Measurements from ENCODE around the gene GPR25. TPM values are rescaled to one million over a fixed set of nuclear protein-coding genes. Genes with fewer than 3 reads are reported as not detected.

The GPR25 gene
- total RNA-seq, 1 experiment from 2014 or later: not detected

DNA sequence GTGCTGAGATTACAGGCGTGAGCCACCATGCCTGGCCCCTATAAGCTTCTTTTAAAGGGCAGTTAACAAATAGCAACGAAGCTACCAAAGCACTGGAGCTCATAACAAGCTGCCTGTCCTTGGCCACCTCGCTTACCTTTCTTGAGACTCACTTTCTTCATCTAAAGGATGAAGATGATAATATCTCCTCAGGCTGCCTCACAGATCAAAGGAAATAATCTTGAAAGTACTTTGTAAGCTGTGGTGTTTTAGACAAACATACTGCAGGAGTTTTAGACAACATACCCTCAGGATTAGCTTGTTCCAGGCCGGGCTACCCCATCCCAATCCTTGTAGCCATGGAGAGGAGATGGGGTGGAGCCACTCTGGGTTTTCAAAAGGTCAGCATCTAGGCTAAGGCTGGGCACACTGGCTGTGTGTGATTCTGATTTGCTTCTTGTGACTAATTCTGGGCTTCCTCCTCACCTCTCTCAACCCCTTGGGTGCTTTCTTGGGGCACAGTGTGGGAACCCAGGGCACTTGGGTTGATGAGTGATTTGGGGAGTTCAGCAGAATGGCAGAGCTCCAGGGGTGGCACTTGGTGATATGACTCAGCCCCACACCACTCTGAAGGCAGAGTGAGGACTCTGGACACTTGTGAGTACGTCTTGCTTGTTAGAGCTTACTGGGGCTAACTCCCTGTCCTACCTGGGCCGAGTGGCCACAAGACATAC, 5.2 kb downstream of the GPR25 start:
- no peaks in the 10 kb centered on the region for H3K36me3 Mint-ChIP-seq
- H3K4me3 Mint-ChIP-seq: no peak overlapping the region
- H3K4me1 Mint-ChIP-seq: peaks cover 22% of the 10 kb centered on the region
- no peak for DNase-seq (ENCODE audit: low spot score)
- peaks cover 26% of the 10 kb centered on the region for H3K27me3 Mint-ChIP-seq (ENCODE audit: low read depth)
- CTCF ChIA-PET: interaction anchor here (0.8 to 1.1 kb wide), 5 partner anchors 10 to 241 kb away, joined by 3 to 4 read pairs (median 3); no protein-coding TSS in a partner anchor
- H3K27ac Mint-ChIP-seq: no peak overlapping the region
- no peak for ATAC-seq
- POLR2A ChIA-PET: interaction anchor here (0.6 to 2.0 kb wide), 2 partner anchors 13 to 324 kb away, joined by 4 read pairs; no protein-coding TSS in a partner anchor
- H3K9me3 Mint-ChIP-seq: no peaks in the 10 kb centered on the region
- TF ChIP-seq, protein P1, sequence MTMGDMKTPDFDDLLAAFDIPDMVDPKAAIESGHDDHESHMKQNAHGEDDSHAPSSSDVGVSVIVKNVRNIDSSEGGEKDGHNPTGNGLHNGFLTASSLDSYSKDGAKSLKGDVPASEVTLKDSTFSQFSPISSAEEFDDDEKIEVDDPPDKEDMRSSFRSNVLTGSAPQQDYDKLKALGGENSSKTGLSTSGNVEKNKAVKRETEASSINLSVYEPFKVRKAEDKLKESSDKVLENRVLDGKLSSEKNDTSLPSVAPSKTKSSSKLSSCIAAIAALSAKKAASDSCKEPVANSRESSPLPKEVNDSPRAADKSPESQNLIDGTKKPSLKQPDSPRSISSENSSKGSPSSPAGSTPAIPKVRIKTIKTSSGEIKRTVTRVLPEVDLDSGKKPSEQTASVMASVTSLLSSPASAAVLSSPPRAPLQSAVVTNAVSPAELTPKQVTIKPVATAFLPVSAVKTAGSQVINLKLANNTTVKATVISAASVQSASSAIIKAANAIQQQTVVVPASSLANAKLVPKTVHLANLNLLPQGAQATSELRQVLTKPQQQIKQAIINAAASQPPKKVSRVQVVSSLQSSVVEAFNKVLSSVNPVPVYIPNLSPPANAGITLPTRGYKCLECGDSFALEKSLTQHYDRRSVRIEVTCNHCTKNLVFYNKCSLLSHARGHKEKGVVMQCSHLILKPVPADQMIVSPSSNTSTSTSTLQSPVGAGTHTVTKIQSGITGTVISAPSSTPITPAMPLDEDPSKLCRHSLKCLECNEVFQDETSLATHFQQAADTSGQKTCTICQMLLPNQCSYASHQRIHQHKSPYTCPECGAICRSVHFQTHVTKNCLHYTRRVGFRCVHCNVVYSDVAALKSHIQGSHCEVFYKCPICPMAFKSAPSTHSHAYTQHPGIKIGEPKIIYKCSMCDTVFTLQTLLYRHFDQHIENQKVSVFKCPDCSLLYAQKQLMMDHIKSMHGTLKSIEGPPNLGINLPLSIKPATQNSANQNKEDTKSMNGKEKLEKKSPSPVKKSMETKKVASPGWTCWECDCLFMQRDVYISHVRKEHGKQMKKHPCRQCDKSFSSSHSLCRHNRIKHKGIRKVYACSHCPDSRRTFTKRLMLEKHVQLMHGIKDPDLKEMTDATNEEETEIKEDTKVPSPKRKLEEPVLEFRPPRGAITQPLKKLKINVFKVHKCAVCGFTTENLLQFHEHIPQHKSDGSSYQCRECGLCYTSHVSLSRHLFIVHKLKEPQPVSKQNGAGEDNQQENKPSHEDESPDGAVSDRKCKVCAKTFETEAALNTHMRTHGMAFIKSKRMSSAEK (CRISPR knock-in tag; IDR thresholded peaks at IDR 0.05; ENCODE audit: borderline replicate concordance): no peak
- TF ChIP-seq ATF1 (CRISPR knock-in tag; IDR thresholded peaks at IDR 0.05): no peak
- no peak for TF ChIP-seq TCF7 (CRISPR knock-in tag; IDR thresholded peaks at IDR 0.05; ENCODE audit: low read depth)
- TF ChIP-seq RORB (CRISPR knock-in tag; IDR thresholded peaks at IDR 0.05): no peak
- TF ChIP-seq, protein P2, sequence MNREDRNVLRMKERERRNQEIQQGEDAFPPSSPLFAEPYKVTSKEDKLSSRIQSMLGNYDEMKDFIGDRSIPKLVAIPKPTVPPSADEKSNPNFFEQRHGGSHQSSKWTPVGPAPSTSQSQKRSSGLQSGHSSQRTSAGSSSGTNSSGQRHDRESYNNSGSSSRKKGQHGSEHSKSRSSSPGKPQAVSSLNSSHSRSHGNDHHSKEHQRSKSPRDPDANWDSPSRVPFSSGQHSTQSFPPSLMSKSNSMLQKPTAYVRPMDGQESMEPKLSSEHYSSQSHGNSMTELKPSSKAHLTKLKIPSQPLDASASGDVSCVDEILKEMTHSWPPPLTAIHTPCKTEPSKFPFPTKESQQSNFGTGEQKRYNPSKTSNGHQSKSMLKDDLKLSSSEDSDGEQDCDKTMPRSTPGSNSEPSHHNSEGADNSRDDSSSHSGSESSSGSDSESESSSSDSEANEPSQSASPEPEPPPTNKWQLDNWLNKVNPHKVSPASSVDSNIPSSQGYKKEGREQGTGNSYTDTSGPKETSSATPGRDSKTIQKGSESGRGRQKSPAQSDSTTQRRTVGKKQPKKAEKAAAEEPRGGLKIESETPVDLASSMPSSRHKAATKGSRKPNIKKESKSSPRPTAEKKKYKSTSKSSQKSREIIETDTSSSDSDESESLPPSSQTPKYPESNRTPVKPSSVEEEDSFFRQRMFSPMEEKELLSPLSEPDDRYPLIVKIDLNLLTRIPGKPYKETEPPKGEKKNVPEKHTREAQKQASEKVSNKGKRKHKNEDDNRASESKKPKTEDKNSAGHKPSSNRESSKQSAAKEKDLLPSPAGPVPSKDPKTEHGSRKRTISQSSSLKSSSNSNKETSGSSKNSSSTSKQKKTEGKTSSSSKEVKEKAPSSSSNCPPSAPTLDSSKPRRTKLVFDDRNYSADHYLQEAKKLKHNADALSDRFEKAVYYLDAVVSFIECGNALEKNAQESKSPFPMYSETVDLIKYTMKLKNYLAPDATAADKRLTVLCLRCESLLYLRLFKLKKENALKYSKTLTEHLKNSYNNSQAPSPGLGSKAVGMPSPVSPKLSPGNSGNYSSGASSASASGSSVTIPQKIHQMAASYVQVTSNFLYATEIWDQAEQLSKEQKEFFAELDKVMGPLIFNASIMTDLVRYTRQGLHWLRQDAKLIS (CRISPR knock-in tag; IDR thresholded peaks at IDR 0.05; ENCODE audit: borderline replicate concordance): no peak
- TF ChIP-seq ZNF396 (CRISPR knock-in tag; IDR thresholded peaks at IDR 0.05; ENCODE audit: borderline replicate concordance): no peak
- TF ChIP-seq, protein P3, sequence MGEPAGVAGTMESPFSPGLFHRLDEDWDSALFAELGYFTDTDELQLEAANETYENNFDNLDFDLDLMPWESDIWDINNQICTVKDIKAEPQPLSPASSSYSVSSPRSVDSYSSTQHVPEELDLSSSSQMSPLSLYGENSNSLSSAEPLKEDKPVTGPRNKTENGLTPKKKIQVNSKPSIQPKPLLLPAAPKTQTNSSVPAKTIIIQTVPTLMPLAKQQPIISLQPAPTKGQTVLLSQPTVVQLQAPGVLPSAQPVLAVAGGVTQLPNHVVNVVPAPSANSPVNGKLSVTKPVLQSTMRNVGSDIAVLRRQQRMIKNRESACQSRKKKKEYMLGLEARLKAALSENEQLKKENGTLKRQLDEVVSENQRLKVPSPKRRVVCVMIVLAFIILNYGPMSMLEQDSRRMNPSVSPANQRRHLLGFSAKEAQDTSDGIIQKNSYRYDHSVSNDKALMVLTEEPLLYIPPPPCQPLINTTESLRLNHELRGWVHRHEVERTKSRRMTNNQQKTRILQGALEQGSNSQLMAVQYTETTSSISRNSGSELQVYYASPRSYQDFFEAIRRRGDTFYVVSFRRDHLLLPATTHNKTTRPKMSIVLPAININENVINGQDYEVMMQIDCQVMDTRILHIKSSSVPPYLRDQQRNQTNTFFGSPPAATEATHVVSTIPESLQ (CRISPR knock-in tag; IDR thresholded peaks at IDR 0.05): no peak
- TF ChIP-seq FOXJ3 (CRISPR knock-in tag; IDR thresholded peaks at IDR 0.05; ENCODE audit: borderline replicate concordance): no peak
- no peak for TF ChIP-seq ZNF423 (CRISPR knock-in tag; IDR thresholded peaks at IDR 0.05)
- no peak for TF ChIP-seq JUN (CRISPR knock-in tag; IDR thresholded peaks at IDR 0.05)
- TF ChIP-seq ZBTB21 (CRISPR knock-in tag; IDR thresholded peaks at IDR 0.05; ENCODE audit: borderline replicate concordance): no peak
- TF ChIP-seq CREM (CRISPR knock-in tag; IDR thresholded peaks at IDR 0.05): no peak
- no peak for TF ChIP-seq ZNF219 (CRISPR knock-in tag; IDR thresholded peaks at IDR 0.05; ENCODE audit: borderline replicate concordance)
- no peak for TF ChIP-seq NR3C1 (CRISPR knock-in tag; conservative IDR thresholded peaks at IDR 0.05; ENCODE audit: low read depth)
- TF ChIP-seq, protein P4, sequence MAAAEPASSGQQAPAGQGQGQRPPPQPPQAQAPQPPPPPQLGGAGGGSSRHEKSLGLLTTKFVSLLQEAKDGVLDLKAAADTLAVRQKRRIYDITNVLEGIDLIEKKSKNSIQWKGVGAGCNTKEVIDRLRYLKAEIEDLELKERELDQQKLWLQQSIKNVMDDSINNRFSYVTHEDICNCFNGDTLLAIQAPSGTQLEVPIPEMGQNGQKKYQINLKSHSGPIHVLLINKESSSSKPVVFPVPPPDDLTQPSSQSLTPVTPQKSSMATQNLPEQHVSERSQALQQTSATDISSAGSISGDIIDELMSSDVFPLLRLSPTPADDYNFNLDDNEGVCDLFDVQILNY (CRISPR knock-in tag; IDR thresholded peaks at IDR 0.05): no peak
- TF ChIP-seq, protein P5, sequence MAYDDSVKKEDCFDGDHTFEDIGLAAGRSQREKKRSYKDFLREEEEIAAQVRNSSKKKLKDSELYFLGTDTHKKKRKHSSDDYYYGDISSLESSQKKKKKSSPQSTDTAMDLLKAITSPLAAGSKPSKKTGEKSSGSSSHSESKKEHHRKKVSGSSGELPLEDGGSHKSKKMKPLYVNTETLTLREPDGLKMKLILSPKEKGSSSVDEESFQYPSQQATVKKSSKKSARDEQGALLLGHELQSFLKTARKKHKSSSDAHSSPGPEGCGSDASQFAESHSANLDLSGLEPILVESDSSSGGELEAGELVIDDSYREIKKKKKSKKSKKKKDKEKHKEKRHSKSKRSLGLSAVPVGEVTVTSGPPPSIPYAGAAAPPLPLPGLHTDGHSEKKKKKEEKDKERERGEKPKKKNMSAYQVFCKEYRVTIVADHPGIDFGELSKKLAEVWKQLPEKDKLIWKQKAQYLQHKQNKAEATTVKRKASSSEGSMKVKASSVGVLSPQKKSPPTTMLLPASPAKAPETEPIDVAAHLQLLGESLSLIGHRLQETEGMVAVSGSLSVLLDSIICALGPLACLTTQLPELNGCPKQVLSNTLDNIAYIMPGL (CRISPR knock-in tag; IDR thresholded peaks at IDR 0.05): no peak
- TF ChIP-seq, protein P6, sequence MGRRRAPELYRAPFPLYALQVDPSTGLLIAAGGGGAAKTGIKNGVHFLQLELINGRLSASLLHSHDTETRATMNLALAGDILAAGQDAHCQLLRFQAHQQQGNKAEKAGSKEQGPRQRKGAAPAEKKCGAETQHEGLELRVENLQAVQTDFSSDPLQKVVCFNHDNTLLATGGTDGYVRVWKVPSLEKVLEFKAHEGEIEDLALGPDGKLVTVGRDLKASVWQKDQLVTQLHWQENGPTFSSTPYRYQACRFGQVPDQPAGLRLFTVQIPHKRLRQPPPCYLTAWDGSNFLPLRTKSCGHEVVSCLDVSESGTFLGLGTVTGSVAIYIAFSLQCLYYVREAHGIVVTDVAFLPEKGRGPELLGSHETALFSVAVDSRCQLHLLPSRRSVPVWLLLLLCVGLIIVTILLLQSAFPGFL (CRISPR knock-in tag; IDR thresholded peaks at IDR 0.05; ENCODE audit: borderline replicate concordance): no peak
- TF ChIP-seq, protein P7, sequence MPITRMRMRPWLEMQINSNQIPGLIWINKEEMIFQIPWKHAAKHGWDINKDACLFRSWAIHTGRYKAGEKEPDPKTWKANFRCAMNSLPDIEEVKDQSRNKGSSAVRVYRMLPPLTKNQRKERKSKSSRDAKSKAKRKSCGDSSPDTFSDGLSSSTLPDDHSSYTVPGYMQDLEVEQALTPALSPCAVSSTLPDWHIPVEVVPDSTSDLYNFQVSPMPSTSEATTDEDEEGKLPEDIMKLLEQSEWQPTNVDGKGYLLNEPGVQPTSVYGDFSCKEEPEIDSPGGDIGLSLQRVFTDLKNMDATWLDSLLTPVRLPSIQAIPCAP (CRISPR knock-in tag; IDR thresholded peaks at IDR 0.05): no peak
- TF ChIP-seq, protein P8, sequence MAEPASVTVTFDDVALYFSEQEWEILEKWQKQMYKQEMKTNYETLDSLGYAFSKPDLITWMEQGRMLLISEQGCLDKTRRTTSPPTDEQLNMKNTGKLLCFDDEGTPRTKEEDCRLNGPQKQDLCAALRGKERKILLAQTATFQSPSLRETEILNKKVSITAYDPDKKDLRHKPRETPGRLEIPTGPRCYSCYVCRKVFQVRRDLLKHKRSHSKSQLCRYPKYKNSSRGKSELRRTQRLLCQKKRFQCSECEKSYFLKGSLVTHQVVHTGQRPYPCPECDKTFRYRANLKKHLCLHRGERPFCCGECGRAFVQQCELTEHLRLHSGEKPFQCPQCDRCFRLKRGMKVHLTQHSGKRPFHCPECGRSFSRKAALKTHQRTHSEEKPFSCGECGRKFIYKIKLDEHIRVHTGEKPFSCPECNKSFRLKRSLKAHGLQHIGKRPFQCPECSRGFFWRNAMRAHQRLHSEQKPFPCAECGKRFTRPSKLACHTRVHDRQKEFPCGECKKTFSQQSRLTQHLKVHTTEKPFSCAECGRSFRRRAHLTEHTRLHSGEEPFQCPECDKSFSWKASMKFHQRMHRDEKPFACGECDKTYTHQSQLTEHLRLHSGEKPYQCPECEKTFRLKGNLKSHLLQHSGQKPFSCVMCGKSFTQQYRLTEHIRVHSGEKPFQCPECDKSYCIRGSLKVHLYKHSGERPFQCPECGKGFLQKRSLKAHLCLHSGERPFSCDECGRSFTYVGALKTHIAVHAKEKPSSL (CRISPR knock-in tag; conservative IDR thresholded peaks at IDR 0.05): no peak

All from WTC11 (cell line).